Stimulated activated CD4-positive, alpha-beta T cell treated with anti-CD3 and anti-CD28 coated beads, TNF-alpha, amount 100 ng/mL, for 1 hour (primary cell): ENCODE results near the gene KDM4D.
"Not testable (repeated sequence)": the region's sequence is repeated elsewhere in the genome, so short reads cannot be mapped to it uniquely, and the experiment has no call there.

Experiments
- DNase-seq, 3 donors: peaks; one replicate each; pipeline ENCODE4 v3.0.0-alpha.2; 2020; ENCODE audit warnings: low read depth in 3 of 3, low spot score in 1 of 3

KDM4D gene

DNA sequence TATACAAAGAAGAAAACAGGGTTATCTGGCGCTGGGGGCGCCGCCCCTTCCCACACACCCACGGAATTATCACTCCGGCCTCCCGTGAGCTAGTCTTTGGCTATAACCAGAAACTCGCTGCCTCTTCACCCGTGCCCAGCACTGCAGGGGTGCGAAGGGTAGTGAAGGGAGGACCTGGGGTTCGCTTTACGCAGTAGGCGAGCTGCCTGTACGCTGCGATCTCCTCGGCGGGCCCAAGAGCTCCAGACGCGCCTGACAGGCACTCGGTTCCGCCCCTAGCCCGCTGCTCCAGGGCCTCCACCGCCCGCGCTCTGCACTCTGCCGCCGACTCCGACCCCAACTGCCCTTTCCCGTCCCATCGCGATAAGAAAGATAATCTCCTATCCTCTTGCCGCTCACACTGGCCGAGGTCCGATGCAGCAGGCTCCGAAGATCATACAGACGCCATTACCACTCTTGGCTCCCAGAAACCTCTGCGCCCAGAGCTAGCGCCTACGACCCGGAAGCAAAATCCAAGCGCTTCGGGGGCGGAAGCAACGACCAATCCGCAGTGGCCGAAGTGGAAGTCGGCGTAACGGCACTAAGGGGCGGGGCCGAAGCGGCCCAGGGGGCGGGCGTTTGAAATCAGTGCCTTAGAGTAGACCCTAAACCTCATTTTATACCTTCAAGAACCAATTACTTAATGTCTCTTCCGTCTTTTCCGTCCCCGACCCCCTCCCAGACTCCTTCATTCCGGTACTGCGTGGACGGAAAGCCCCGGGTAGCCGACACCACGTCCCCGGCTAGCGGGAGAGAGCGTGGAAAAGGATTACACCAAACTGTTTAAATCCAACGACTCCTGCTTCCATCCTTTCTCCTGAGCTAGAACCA is at the start of gene KDM4D, which contains the start of gene CWC15:
KDM4D (plus strand) TSS at position 611 of the 870 bp plus-strand sequence. CDS start 23,664 bp downstream, outside the sequence.
CWC15 (minus strand) TSS at position 458 of the 870 bp plus-strand sequence. CDS start 1,371 bp downstream, outside the sequence.
- peak; percentile 81 to 88 (median 86) for DNase-seq

GRCh38 chr11:94924171-94924572 is 49.3 kb upstream of the KDM4D start:
- no peak for DNase-seq

DNA sequence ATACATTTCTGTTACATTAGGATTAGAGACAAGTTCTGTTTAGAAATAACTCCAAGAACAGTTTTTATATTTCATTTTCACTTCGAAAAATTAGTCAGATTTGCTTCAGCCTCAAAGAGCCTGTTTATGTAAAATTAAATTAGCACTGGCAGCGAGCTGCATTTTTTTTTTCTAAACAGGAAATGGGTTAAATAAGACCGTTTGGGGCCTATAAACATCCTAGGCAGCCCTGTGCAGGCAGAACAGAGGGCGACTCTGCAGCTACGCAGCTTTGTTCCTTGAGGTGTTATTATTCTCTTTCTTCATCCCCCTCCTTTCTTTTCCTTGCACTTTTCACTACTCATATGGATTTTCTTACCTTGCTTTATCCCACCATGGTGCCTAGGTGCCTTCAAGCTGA is 48.9 kb upstream of the KDM4D start:
- no peak for DNase-seq

DNA sequence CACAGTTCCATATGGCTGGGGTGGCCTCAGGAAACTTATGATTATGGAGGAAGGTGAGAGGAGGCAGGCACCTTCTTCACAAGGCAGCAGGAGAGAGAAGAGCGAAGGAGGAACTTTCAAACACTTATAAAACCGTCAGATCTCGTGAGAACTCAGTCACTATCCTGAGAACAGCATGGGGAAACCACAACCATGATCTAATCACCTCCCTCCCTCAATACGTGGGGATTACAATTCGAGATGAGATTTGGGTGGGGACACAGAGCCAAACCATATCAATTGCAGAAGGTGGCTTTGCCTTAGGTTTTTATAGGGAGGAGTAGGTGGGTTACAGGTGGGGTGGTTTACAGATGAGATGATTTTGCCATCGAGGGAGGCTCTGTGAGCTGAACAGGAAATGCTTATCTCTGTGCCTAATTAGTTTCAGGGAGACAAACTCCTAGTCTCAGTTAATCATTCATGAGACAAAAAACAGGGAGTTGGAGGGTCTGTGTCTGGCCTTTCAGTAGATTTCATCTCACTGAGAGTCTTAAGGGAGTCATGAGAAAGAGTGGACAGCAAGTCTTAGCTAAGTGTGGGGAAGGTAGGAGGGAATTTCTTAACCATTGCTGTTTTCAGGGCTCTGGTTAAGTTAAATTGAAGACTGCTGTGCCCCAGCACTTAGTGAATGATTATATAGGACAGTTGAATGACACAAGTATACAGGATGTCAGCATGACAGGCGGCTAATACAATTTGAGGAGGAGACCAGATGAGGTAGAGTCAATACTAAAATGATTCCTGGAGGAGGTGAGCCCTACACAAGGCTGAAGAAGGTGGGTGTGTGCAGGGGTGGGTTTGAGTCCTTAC is 47.9 kb upstream of the KDM4D start:
- DNase-seq = no peak

GRCh38 chr11:94926271-94926625 is 47.3 kb upstream of the KDM4D start:
- DNase-seq = no peak

DNA sequence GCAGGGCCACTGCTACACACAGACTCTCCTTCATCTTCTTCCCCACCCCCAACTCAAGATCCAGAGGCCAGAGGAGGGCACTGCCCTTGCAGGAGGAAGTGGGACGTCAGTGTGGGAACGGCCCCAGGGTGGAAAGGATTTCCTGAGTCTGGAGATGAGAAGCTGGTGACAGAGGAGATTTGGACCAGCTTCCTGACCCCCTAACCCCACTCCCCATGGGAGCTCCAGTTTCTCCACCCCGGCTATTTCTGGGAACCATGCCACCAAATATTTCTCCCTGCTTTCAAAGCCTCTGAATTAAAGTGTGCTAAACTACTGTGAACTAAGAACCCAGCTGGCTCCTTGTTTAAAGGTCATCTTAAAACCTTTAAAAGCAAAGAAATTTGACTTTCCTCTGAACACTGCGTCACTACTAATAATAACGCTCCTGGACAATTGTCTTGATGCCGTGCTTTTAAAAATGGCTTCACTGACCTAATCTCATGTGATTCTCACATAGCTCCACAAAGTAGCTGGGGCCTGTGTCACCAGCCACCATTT is 46.7 kb upstream of the KDM4D start:
- no peak for DNase-seq

- no peak for DNase-seq
Measured at GRCh38 chr11:94928117-94928990, 45.2 kb upstream of the KDM4D start.

GRCh38 chr11:94932072-94932471 is 41.4 kb upstream of the KDM4D start:
- DNase-seq = not testable (repeated sequence)

DNA sequence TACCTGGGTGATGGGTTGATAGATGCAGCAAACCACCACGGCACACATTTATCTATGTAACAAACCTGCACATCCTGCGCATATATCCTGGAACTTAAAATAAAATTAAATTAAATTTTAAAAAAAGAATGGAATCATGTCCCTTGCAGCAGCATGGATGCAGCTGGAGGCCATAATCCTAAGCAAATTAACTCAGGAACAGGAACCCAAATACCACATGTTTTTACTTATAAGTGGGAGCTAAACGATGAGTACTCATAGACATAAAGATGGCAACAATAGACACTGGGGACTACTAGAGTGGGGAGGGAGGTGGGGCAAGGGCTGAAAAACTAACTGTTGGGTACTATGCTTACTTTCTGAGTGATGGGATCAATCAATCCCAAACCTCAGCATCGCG is 41.0 kb upstream of the KDM4D start:
- no peak for DNase-seq

DNA sequence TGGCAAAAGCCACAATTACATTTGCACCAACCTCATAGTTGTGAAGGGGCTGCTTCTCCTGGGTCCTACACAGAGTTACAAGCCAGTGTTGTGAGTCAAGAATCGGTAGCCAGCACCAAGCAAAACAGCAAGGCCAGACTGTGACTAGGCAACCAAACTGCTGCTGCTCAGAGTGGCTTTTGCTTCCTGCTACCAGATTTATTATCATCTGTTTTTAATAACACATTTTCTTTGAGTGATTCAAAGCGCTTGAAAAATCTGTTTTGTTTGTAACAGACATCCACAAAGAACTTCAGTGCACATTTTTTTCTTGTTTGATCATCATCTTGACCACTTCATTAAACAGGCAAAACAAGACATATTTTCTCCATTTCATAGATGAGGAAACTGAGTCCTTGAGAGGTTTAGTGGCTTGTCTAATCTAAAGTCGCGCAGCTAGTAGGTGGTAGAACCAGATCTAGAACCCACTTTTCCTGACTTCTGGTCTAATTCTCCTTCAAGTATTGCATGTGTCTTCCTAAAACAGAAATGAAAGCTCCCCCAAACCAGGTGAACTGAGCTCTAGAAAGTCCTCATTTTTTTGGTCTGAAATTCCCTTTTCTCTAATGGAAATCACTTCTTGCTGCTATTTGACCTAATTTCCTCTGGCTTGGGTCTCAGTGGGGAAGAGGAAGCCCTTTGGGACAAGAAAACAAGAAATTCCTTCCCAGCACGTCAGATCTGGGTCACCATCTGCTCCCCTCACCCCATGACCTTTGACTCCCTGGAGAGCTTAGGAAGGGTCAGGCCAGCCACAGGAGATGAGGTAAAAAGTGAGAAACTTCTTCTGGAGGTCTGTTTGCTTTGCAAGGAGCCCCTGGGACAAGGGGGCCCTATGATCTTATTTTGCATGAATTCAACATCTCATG is 40.0 kb upstream of the KDM4D start:
- no peak for DNase-seq

DNA sequence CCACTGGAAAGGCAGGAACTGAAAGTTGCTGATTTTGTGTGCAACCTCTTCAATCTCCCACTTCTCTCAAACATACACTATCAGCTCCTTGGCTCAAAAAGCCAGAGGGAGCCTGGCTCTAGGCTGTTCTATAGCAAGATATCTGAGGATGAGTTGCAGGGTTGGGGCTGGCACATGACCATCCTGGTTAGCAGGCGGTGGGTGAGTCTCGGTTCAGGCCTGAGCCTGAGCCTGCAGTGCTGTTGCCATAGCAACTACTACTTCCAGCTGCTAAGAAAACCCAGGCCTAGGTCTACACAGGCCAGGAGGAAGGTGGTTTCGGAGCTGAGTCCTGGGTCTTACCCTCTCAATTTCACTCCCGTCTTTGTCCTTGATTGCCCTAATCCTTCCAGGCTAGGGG is 39.1 kb upstream of the KDM4D start:
- DNase-seq = no peak

- DNase-seq = no peak
Measured at GRCh38 chr11:94934846-94935245, 38.7 kb upstream of the KDM4D start.

GRCh38 chr11:94938095-94939055 is 35.1 kb upstream of the KDM4D start:
- DNase-seq = no peak

GRCh38 chr11:94939346-94939745 is 34.2 kb upstream of the KDM4D start:
- DNase-seq = no peak

- DNase-seq = no peak
Measured at GRCh38 chr11:94941131-94941530, 32.4 kb upstream of the KDM4D start.

- DNase-seq = no peak
Measured at GRCh38 chr11:94946812-94947211, 26.7 kb upstream of the KDM4D start.

- DNase-seq = no peak
Measured at GRCh38 chr11:94948070-94948617, 25.4 kb upstream of the KDM4D start.

DNA sequence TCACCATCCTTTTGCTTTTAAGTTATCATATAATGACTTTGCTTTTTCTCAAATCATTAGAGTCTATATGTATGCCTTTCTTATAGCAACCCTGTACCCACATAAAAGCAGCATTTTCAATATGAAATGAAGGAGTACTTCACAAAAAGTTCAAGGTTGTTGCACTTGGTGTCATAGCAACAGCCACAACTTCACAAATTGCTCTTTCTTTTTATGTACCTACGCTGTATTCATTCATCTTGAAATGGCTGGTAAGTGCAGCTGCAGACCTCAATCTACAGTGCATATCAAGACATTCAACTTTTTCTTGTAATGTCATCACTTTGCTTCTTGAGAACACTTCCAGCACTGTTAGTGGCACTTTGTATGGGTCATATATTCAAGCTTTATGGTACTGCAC is 18.8 kb upstream of the KDM4D start:
- no peak for DNase-seq
